HG03457 (cell line): ENCODE results near the gene PPP2R5C.

Source experiments
- ATAC-seq: cut with Tn5 transposase; IDR thresholded peaks from one replicate; pipeline ENCODE4 v1.9.1; 2021; ENCODE audit warnings: moderate number of reproducible peaks; ENCODE audit not compliant: unreplicated experiment

Gene PPP2R5C

DNA sequence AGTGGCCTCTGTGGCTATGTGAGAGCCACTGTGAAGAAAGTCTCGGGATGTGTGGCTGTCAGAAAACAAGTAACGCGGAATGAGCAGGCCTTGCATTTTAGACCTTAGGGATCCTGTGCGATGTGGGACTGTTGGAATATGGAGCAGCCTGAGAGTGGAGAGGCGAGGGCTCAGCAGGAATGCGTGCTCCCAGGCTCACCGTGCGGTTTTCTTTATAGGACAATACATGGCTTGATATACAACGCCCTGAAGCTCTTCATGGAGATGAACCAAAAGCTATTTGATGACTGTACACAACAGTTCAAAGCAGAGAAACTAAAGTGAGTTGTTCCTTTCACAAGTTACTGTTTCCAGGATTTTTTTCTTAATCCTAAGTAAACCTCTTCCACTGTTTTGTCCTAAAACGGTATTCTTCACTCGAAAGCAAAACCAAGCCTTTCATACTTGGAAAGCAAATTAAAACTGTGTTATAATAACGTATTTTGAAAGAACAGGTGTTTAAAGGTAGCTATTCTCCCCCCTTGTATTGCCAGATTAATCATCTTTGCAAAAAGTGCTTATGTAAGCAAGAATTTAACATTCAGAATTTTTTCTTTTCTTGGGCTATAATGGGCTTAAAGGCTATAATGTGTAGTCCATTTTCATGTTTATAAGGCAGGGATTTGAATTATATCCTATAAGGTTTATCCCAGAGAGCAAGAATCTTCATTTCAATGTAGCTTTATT is 148.0 kb downstream of the PPP2R5C start:
- ATAC-seq, result no peak

DNA sequence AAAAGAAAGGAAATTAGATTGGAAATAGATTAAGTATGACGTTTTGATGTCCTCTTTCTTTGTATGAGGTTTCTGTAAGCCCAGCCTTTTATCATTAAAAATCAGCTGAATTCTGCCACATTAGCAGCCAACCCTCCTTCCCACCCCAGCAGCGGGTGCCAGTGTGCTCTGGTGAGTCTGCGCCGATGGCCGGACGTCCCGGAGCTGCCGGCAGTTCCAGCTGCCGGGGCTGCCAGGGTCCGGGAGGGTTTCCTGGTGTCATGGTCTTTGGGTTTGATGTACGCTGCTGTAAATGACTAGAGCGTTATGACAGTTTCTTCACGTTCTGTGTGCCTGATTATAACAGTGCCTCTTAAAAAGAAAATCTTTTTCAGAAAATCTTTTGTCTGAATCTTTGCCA is 151.3 kb downstream of the PPP2R5C start:
- no peak for ATAC-seq

DNA sequence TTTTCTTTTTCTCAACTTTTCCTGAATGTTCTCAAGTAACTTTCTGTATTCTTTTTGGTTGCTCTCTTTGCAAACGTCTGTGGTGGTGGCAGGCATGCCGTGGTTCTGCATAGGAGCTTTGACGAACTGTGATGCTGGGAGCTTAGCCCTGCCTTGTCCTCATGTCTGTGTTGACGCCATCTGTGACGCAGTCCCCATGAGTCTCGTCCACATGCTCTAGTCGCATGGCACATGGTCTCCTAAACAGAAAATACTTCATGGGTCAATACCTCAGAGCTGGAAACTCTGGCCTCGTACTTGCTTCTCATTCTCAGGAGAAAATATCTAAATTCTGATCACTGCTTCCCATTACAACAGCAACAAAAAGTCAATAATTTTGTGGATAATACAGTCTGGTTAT is 152.6 kb downstream of the PPP2R5C start:
- no peak for ATAC-seq

DNA sequence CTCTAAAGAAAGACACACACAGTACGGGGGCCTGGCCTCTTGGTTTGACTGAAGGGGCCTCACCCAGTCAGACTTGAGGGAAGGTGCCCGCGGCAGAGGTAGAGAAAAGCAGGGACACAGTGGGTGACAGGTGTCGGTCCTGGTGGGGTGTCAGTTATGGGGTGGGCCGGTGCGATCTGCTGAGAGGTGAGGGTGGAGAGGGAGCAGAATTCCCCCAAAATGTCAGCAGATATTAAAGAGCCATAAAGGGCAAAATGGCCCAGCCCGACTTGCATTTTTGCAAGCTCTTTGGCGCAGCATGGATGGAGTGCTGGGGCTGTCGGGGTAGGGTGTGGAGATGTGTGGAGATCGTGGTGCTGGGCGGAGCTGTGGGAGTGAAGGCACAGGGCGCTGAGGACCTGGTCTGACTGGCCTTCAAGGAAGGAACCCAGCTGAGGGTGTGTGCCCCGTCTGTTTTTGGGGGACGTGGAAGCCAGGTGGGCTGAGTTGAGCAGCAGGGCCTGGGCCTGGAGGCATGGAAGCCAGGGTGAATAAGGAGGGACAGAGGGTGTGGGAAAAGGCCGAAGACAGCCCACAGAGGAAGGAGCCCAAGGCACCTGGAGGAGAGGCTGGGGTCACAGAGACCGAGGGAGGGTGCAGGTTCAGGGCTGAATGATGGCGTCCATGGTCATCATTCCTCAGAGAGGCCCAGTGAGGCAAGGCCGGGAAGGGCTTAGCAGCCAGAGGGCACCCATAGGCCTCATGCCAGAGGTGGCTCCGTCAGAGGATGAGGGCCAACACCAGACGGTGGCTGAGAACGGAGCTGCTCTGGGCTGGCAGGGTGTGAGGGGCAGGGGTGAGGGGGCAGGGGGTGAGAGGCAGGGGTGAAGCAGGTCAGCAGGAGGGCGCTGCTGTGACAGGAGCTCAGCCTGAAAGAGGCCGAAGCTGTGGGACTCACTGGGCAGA is 154.6 kb downstream of the PPP2R5C start:
- ATAC-seq, result no peak

DNA sequence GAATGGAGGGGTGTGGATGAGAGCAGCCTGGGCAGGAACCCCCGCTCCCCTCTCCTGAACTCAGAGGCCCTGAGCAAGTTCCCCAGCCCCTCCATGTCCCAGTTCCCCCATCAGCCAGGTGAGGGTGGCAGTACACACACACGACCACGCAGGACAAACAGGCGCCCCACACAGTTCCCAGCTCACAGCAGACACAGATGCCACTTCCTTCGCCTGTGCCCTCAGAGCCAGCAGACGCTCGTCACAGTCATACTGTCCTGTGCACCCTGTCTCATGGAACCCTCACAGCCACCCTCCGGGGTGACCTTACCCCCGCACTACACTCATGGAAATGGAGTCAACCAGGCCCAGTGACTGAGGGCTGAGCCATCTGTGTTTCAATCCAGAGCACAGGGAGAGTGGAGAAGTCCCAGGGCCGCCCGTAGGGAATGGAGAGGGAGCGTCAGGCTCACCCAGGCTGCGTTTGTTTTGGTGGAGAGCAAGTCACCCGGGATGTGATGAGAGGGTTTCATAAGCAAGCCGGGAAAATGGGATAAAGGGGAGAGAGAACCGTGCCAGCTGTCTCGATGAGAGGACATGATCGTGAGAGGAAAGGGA is 155.4 kb downstream of the PPP2R5C start:
- no peak for ATAC-seq

DNA sequence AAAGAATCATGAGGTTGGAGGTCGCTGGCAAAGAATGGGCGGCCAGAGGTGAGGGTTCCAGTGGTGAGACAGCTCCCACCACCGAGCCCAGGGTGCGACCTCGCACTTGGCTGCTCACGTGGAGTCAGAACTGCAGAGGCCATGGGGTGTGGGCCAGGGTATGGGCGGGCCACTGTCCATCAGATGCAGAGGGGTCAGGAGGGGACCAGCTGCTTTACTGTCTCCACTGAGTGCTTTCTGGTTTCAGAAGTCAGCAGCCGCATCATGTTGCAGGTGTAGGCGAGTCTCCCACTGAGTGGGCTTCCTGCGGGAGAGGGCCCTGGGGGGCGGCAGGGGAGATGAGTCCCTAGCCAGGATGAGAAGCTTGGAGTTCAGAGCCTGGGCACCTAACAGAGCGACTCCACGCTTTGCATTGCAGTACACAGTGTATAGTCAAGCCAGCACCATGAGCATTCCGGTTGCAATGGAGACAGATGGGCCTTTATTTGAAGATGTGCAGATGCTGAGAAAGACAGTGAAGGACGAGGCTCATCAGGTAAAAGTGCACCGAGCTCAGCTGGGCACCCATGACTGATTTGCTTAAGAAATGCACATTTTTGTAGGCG is 156.0 kb downstream of the PPP2R5C start:
- ATAC-seq, result no peak

DNA sequence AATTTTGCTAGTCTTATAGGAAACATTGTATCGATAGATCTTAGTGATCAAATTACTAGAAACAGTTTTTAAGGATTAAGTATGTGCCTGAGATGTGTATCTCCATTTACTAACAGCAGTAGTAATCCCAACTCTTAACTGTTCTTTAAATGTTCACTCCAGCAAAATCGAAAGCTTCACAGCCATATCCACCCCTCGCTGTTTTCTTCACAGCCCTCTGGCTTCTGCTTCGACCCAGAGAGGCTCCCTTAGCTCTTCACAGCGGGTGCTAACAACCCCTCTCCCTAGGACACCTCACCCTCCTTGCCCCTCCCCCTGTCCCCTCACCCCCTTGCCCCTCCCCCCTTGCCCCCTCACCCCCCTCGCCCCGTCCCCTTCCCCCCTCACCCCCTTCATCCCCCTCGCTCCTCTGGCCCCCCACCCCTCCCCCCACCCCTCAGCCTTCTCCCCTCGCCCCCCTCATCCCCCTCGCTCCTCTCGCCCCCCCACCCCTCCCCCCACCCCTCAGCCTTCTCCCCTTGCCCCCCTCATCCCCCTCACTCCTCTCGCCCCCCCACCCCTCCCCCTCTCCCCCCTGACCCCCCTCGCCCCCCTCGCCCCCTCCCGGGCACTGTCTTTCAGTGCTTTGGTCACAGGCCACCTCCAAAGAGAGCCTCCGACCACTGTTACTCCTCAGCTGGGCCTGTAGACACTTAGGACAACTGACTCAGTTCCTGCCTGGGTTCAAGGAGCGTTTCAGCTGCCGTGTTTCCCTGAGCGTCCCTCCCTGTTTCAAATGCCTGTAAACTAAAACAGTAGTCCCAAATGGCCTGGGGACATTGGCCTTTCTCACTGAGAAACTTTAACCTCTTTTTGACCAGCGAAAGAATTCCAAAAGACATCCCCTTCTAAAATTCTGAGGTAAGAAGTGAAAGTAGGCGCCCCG is 156.8 kb downstream of the PPP2R5C start:
- ATAC-seq, result no peak

DNA sequence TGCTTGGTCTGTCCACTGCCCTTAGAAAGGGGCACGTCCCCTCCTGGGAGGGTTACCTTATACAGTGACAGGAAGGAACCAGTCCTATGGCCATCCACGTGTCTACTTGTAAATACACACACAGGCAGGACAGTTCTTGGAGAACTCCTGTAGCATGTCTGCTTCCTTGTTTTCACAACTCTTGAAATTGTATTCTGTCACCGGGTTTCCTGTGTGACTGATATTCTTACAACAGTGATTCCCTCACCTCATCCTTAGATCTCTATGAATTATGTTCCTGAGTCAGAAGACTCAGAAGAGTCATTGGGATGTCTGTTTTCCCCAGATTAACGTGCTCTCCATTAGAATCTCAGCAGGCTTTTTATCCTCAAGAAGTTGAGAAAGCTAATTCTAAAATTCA is 158.8 kb downstream of the PPP2R5C start:
- no peak for ATAC-seq

DNA sequence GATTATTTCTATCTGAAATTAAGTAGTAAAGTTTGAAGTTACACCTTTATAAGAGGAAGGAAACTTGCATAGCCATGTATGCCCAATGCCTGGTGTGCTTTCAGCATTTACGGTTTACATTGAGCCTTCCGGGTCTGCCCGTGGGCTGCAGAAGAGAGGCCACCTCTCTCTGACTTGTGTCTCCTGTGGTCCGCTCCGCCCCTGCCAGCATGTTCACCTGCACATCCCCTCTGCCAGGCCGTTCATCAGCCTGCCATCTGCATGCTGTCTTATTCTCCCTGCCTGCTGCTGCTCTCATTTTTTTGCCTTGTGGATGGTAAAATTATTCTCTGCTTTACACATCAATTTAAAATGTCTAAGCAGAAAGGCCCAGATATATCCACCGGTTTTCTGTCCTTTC is 161.4 kb downstream of the PPP2R5C start:
- ATAC-seq, result no peak

DNA sequence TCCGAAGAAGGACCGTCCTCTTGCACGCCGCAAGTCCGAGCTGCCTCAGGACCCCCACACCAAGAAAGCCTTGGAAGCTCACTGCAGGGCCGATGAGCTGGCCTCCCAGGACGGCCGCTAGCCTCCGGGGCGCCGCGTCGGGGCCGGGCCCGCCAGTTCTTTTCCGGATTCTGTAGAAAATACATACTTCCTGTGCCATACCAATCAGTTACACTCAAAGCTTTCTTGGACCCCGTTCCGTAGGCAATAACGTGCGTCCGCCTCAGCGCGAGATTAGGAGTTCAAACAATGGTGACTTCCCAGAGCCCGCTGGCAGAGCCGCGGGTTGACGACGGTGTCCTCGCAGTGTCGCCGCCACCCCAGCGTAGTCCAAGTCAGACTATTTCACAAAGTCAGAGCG is 163.6 kb downstream of the PPP2R5C start:
- no peak for ATAC-seq

DNA sequence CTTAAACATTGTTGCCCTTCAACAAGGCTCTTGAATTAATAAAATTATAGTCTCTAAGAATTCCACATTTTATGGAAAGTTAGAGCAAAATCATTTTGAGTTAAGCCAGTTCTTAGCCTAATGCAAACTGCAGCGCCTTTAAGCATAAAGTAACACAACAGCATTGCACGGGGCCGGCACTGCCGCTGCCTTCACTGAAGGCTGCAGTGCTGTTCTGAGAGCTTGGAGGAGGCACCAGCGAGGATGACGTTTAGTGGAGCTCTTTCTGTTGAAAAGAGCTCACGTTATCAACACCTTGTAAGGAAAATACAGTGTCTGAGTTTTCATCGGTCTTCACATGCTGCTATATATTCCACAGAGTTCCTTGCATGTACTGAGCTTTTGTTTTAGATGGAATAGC is 164.6 kb downstream of the PPP2R5C start:
- no peak for ATAC-seq

DNA sequence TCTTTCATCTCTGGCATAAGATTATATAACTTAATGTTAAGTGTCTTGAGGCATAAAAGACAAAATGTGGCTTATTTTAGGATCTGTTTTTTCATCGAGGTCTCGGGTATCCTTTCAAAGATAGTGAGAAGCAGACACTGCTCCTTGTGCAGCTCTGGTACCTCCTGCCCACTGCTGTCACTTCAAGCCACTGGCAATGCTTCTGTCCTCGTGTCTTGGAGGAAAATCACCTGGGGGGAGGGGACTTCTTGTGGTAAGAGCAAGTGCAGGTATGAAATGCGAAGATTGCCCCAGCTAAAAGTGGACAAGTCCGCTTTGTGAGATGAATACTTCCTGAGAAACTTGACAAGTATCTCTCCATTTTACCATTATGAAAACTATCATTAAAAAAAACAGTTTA is 165.1 kb downstream of the PPP2R5C start:
- ATAC-seq, result no peak

DNA sequence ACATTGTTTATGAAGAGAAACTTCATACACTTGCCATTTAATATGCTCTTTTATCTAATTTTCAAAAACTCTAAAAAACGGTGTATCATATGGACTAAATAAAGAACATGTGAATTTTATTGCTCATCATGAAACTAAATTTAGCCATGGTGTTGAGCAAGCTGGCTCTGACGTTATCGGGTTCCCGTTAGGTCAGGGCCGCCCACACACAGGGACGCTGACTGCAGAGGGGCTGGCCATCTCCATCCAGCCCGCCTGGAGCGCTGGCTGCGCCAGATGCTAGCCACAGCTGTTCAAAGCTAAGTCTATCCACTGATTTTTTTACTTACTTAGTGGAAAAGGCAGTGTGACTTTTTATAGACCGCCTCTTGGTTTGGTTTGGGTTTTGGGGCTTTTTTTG is 166.3 kb downstream of the PPP2R5C start:
- no peak for ATAC-seq

DNA sequence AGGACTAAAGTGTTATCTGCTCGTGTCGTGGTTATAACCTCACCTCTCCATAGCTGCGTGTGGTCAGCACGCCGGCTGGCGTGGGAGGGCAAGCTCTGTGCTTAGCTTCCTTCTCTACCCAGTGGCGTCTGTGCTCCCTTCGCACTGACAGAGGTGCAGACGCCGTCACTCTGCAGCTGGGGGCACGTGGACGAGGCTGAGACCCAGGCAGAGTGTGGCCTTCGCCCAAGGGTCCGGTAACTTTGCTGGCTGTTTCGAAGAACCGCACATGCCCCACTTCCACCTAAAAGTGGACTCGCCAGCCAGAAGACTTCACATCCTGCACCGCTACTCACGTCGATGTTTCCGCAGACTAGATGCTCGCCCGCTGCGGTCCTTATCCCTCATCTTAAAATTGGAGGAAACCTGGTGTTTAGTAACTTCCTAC is 166.9 kb downstream of the PPP2R5C start:
- ATAC-seq, result no peak

DNA sequence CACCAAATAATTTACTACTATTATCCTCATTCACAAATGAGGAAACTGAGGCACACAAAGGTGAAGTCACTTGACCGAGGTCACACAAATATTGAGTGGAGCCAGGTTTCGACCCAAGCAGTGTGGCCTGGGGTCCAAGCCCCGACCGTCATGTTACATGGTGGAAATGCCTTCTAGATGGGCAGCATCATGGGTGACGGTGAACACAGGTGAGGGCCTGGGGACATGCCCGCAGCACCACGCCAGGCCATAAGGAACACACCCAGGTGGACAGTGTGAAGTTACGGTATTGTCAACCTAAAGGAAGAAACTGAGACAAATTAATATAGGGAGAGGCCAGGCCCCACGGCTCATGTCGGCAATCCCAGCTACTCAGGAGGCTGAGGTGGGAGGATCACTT is 167.6 kb downstream of the PPP2R5C start:
- no peak for ATAC-seq

DNA sequence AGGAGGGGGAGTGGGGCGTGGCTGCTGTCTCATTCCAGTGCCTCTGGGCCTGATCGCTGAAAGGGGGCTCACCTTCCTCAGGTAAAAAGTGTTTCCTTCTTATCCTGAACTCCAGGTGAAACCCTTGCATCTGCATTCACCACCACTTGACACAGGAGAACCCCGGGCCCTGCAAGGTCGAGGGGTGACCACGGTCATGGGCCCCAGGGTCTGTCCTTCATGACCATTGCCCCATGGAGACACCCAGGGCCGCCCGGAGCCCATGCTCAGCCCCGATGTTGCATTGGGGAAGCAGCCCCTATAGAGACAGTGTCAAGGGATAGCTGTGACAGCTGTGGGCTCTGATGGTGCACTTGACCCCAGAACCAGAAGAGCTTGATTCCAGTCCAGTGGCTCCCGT is 168.4 kb downstream of the PPP2R5C start:
- ATAC-seq, result no peak

DNA sequence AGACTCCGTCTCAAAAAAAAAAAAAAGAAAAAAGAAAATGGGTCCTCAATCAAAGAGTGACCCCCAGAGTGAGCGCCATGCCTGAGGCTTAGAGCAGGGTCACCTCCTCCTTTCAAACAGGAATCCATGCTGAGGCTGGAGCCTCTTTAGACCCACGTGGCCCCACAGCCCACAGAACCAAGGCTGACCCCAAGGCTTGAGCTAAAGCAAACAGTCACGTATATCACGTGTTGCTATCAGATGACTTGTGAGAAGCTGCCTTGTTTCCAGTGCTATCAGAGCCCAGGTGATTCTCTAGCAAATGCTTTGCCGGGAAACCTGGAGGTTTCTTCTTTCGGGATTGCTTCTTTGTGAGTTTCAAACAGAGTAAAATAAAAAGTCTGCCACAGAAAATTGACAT is 171.2 kb downstream of the PPP2R5C start:
- ATAC-seq, result no peak

DNA sequence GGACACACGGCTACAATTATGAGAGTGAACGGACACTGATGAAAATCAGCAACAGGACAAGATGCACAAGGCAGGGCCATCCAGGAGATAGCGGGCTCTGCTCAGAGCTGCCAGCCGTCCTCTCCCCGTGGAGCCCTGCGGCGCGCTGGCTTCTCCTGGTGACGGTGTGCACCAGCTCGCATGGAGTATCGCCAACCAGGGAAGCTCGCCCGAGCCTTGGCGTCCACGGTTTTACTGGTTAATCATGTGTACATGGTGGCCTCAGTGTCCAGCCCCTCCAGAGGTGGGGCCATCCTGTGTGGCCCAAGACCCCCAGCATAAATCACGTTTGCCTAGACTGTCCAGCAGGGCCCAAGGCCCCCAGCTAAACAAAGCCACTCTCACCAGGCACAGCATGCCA is 171.7 kb downstream of the PPP2R5C start:
- ATAC-seq, result no peak

DNA sequence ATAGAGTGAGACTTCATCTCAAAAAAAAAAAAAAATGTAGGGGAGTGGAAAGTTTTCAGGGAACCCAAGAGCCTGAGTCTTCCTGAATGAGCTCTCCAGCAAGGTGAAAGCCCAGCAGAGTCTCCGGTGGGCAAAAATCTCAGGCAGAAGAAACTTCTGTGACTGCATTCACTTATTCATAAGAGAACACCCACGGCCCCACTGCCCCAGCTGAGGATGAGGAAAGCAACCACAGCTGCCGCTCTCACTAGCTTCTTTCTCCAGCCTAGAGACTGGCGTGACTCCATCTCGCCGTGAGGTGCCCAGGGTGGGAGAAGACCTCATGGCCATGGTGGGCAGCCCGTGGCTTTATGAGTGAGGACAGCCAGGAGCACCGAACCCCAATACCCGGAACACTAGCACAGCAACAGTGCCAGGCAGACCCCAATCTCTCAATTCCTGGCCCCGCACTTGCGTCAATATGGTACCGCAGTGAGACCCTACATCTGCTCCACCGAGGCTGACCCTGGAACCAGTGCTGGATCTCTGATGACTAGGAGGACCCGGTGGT is 173.2 kb downstream of the PPP2R5C start:
- no peak for ATAC-seq
